ENCODE measurements around the gene CYTH1.

The CYTH1 gene

GRCh38 chr17:78652024-78652423 lies 130.0 kb downstream of the CYTH1 start:
- TF ChIP-seq HDGF (IDR thresholded peaks at IDR 0.05; ENCODE audit: borderline replicate concordance) (no peak), TARDBP (IDR thresholded peaks at IDR 0.05) (no peak), FOXK2 (IDR thresholded peaks at IDR 0.05) (no peak), LEF1 (IDR thresholded peaks at IDR 0.05; ENCODE audit: borderline replicate concordance) (no peak), SUZ12 (IDR thresholded peaks at IDR 0.05) (no peak)
- POLR2A ChIA-PET = no interaction called here
- CTCF ChIA-PET = no interaction called here
- no peak for DNase-seq (ENCODE audit: extremely low spot score)

- CTCF ChIA-PET = no interaction called here
- no peak for TF ChIP-seq ELF4 (IDR thresholded peaks at IDR 0.05)
- no peak for TF ChIP-seq HDGF (IDR thresholded peaks at IDR 0.05; ENCODE audit: borderline replicate concordance)
- TF ChIP-seq BHLHE40 (IDR thresholded peaks at IDR 0.05; ENCODE audit: borderline replicate concordance) = no peak
- TF ChIP-seq L3MBTL2 (conservative IDR thresholded peaks at IDR 0.05) = no peak
- TF ChIP-seq TARDBP (IDR thresholded peaks at IDR 0.05) = no peak
- TF ChIP-seq FOXK2 (IDR thresholded peaks at IDR 0.05) = no peak
- no peak for TF ChIP-seq NFRKB (IDR thresholded peaks at IDR 0.05)
- TF ChIP-seq SP1 (IDR thresholded peaks at IDR 0.05) = no peak
- no peak for TF ChIP-seq CTBP1 (IDR thresholded peaks at IDR 0.05; ENCODE audit: borderline replicate concordance)
- no peak for TF ChIP-seq ARNT (IDR thresholded peaks at IDR 0.05)
- TF ChIP-seq FOXA1 (IDR thresholded peaks at IDR 0.05) = no peak
- TF ChIP-seq LEF1 (IDR thresholded peaks at IDR 0.05; ENCODE audit: borderline replicate concordance) = no peak
- no peak for TF ChIP-seq SUZ12 (IDR thresholded peaks at IDR 0.05)
- TF ChIP-seq FOXM1 (IDR thresholded peaks at IDR 0.05; ENCODE audit: borderline replicate concordance) = no peak
- no peak for TF ChIP-seq PKNOX1 (IDR thresholded peaks at IDR 0.05)
- DNase-seq (ENCODE audit: extremely low spot score) = no peak
- POLR2A ChIA-PET = no interaction called here
These were observed 130.5 kb downstream of the CYTH1 start for GRCh38 chr17:78651554-78651953.

- DNase-seq (ENCODE audit: extremely low spot score) = no peak
- CTCF ChIA-PET = interaction anchor here (1.0 kb wide), 1 partner anchor 13 kb away, joined by 3 read pairs; no protein-coding TSS in a partner anchor
These were observed 131.9 kb downstream of the CYTH1 start for GRCh38 chr17:78650093-78650715.

GRCh38 chr17:78648293-78648692 lies 133.8 kb downstream of the CYTH1 start:
- ChIA-PET CTCF (no interaction called here), POLR2A (interaction anchor here (0.6 kb wide), 1 partner anchor 17 kb away, joined by 3 read pairs; no protein-coding TSS in a partner anchor)
- no peak for DNase-seq (ENCODE audit: extremely low spot score)
- no peak for TF ChIP-seq TARDBP (IDR thresholded peaks at IDR 0.05)
- TF ChIP-seq LEF1 (IDR thresholded peaks at IDR 0.05; ENCODE audit: borderline replicate concordance) = no peak
- no peak for TF ChIP-seq ZNF384 (IDR thresholded peaks at IDR 0.05)
- no peak for TF ChIP-seq NFRKB (IDR thresholded peaks at IDR 0.05)
- no peak for TF ChIP-seq FOXK2 (IDR thresholded peaks at IDR 0.05)
- TF ChIP-seq ELF4 (IDR thresholded peaks at IDR 0.05) = no peak
- TF ChIP-seq PKNOX1 (IDR thresholded peaks at IDR 0.05) = no peak
- no peak for TF ChIP-seq HDGF (IDR thresholded peaks at IDR 0.05; ENCODE audit: borderline replicate concordance)
- no peak for TF ChIP-seq ARNT (IDR thresholded peaks at IDR 0.05)
- TF ChIP-seq BHLHE40 (IDR thresholded peaks at IDR 0.05; ENCODE audit: borderline replicate concordance) = no peak
- no peak for TF ChIP-seq SP1 (IDR thresholded peaks at IDR 0.05)
- no peak for TF ChIP-seq FOXM1 (IDR thresholded peaks at IDR 0.05; ENCODE audit: borderline replicate concordance)
- no peak for TF ChIP-seq L3MBTL2 (conservative IDR thresholded peaks at IDR 0.05)
- no peak for TF ChIP-seq CTBP1 (IDR thresholded peaks at IDR 0.05; ENCODE audit: borderline replicate concordance)
- TF ChIP-seq FOXA1 (IDR thresholded peaks at IDR 0.05) = no peak
- TF ChIP-seq SUZ12 (IDR thresholded peaks at IDR 0.05) = no peak

More at GRCh38 chr17:78650093-78650715, 131.9 kb downstream of the CYTH1 start:
- TF ChIP-seq PKNOX1 (IDR thresholded peaks at IDR 0.05) = no peak
- no peak for TF ChIP-seq ELF4 (IDR thresholded peaks at IDR 0.05)
- TF ChIP-seq HDGF (IDR thresholded peaks at IDR 0.05; ENCODE audit: borderline replicate concordance) = no peak
- no peak for TF ChIP-seq NFRKB (IDR thresholded peaks at IDR 0.05)
- no peak for TF ChIP-seq SUZ12 (IDR thresholded peaks at IDR 0.05)
- no peak for TF ChIP-seq LEF1 (IDR thresholded peaks at IDR 0.05; ENCODE audit: borderline replicate concordance)
- TF ChIP-seq BHLHE40 (IDR thresholded peaks at IDR 0.05; ENCODE audit: borderline replicate concordance) = no peak
- TF ChIP-seq ARNT (IDR thresholded peaks at IDR 0.05) = no peak
- TF ChIP-seq CTBP1 (IDR thresholded peaks at IDR 0.05; ENCODE audit: borderline replicate concordance) = no peak
- no peak for TF ChIP-seq L3MBTL2 (conservative IDR thresholded peaks at IDR 0.05)
- no peak for TF ChIP-seq FOXM1 (IDR thresholded peaks at IDR 0.05; ENCODE audit: borderline replicate concordance)
- no peak for TF ChIP-seq TARDBP (IDR thresholded peaks at IDR 0.05)
- no peak for TF ChIP-seq SP1 (IDR thresholded peaks at IDR 0.05)
- no peak for TF ChIP-seq FOXK2 (IDR thresholded peaks at IDR 0.05)
- POLR2A ChIA-PET = no interaction called here

- CTCF ChIA-PET = no interaction called here
- no peak for DNase-seq (ENCODE audit: extremely low spot score)
- no peak for TF ChIP-seq ZNF384 (IDR thresholded peaks at IDR 0.05)
- TF ChIP-seq CTBP1 (IDR thresholded peaks at IDR 0.05; ENCODE audit: borderline replicate concordance) = no peak
- TF ChIP-seq SP1 (IDR thresholded peaks at IDR 0.05) = no peak
- no peak for TF ChIP-seq HDGF (IDR thresholded peaks at IDR 0.05; ENCODE audit: borderline replicate concordance)
- no peak for TF ChIP-seq LEF1 (IDR thresholded peaks at IDR 0.05; ENCODE audit: borderline replicate concordance)
- no peak for TF ChIP-seq FOXK2 (IDR thresholded peaks at IDR 0.05)
- no peak for TF ChIP-seq NFRKB (IDR thresholded peaks at IDR 0.05)
- no peak for TF ChIP-seq TARDBP (IDR thresholded peaks at IDR 0.05)
- TF ChIP-seq PKNOX1 (IDR thresholded peaks at IDR 0.05) = no peak
- TF ChIP-seq BHLHE40 (IDR thresholded peaks at IDR 0.05; ENCODE audit: borderline replicate concordance) = no peak
- TF ChIP-seq SUZ12 (IDR thresholded peaks at IDR 0.05) = no peak
- no peak for TF ChIP-seq L3MBTL2 (conservative IDR thresholded peaks at IDR 0.05)
- POLR2A ChIA-PET = no interaction called here
These were observed 135.0 kb downstream of the CYTH1 start for GRCh38 chr17:78647032-78647431.

All from HEK293T (cell line).